GM21723 (cell line): Measurements from ENCODE around the gene ZSWIM8.

Source experiments
- ATAC-seq: cut with Tn5 transposase; IDR thresholded peaks from one replicate; pipeline ENCODE4 v1.9.1; 2021; ENCODE audit warnings: mild to moderate bottlenecking, moderate library complexity; ENCODE audit not compliant: unreplicated experiment

The ZSWIM8 gene

DNA sequence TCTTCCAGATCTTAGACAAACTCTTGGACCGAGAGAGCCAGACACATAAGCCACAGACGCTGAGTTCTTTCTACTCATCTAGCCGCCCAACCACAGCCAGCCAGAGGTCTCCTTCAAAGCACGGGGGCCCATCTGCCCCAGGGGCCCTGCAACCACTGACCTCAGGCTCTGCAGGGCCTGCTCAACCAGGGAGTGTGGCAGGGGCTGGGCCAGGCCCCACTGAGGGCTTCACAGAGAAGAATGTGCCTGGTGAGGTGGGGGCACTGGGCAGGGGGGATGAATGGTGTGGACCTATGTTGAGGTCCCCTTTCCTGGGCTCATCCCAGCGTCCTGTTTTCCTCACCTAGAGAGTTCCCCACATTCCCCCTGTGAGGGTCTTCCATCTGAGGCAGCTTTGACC is 11.4 kb downstream of the ZSWIM8 start:
- ATAC-seq: no peak

DNA sequence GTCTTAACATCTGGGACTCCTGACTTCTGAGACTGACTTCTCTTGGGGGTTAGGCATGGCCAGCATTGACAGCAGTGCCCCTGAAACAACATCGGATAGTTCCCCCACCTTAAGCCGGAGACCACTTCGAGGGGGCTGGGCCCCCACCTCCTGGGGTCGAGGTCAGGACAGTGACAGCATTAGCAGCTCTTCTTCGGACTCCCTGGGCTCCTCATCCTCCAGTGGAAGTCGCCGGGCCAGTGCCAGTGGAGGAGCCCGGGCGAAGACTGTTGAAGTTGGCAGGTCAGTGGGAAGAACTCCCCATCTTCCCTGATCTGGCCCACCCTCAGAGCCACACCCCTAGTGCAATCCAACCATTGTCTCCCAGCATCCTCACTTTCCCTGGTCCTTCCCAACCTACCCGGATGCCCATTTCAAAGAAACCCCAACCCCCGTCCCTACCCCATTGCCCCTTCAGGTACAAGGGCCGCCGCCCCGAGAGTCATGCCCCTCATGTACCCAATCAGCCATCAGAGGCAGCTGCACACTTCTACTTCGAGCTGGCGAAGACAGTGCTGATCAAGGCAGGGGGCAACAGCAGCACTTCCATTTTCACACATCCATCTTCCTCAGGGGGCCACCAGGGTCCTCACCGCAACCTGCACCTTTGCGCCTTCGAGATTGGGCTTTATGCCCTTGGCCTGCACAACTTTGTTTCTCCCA is 12.1 kb downstream of the ZSWIM8 start:
- ATAC-seq: no peak

GRCh38 chr10:73798087-73798486 is 12.7 kb downstream of the ZSWIM8 start:
- no peak for ATAC-seq

DNA sequence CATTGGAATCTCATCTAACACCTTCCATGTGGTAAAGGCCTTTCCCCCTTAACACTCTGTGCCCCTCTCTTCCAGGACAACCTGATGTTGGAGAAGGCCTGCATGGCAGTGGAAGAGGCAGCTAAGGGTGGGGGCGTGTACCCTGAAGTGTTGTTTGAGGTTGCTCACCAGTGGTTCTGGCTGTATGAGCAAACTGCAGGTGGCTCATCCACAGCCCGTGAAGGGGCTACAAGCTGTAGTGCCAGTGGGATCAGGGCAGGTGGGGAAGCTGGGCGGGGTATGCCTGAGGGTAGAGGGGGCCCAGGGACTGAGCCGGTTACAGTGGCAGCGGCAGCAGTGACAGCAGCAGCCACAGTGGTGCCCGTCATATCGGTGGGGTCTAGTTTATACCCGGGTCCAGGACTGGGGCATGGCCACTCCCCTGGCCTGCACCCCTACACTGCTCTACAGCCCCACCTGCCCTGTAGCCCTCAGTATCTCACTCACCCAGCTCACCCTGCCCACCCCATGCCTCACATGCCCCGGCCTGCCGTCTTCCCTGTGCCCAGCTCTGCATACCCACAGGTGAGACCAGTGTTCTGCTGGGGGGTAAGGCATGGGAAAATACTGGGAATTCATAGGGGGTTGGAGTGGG is 13.6 kb downstream of the ZSWIM8 start:
- ATAC-seq: no peak

GRCh38 chr10:73799899-73800559 is 14.6 kb downstream of the ZSWIM8 start:
- no peak for ATAC-seq

- ATAC-seq: no peak
Measured at GRCh38 chr10:73800560-73801252, 15.3 kb downstream of the ZSWIM8 start.

- no peak for ATAC-seq
Measured at GRCh38 chr10:73801253-73801590, 15.8 kb downstream of the ZSWIM8 start.

DNA sequence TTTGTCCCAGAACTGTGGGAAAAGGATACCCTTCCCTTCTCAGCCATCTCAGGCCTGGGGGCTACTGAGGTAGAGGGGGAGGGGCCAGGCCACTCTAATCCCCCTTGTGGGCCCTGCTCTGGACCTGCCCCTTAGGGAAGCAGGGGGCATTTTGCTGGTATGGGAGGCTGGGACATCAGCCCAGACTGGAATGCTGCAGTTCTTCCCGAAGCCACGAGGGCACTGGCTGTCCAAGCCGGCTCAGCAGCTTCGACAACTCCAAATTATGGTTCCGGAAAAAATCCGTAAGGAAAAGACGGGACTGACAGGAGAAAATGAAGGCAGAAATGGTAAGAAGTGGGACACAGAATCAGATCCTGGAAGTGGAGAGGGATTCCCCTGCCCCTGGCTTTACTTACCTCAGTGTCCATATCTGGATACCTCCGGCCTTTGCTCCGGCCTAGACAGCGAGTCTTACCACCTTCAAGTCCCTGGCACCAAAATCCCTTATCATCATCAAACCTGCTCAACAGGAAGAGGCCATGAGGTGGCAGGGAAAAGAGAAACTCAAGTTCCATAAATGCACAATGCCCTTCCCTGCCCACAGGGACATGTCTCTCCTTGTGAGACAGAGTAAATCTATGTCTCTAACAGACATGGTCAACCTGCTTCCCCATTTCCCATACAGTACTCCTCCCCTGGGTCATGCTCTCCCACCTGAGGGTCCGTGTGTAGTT is 17.0 kb downstream of the ZSWIM8 start:
- no peak for ATAC-seq

DNA sequence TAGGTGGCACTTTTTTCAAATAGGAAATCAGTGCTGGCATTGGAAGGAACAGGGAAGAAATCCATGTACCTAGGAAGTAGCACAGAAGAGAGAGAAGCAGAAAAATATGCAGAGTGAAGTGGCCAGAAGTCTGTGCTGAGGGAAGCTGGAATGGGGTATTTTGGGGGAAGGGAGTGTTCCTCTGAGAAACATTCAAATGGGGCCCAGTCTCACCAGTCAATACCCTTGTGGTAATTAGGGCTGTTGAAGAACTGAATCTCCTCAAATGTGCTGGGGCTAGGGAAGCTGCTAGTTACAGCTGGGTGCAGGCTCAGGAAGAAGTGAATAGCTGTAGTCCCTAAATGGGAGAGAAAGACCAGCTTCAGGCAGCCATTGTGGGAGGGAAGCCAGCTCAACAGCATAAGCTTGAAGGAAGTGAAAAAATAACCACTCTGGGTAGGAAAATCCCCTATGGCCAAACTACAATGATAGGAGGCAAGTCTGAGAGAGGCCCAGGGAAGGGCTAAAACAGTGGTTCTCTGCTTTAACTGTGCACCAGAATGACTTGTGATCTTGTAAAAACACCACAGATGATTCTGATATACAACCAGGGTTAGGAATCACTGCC is 18.4 kb downstream of the ZSWIM8 start:
- peak; percentile 67 for ATAC-seq

- ATAC-seq: no peak
Measured at GRCh38 chr10:73806176-73806950, 21.0 kb downstream of the ZSWIM8 start.

GRCh38 chr10:73807471-73807870 is 22.1 kb downstream of the ZSWIM8 start:
- no peak for ATAC-seq

GRCh38 chr10:73808021-73808815 is 22.8 kb downstream of the ZSWIM8 start:
- no peak for ATAC-seq

- ATAC-seq: no peak
Measured at GRCh38 chr10:73809061-73809818, 23.8 kb downstream of the ZSWIM8 start.

- no peak for ATAC-seq
Measured at GRCh38 chr10:73810358-73810734, 24.9 kb downstream of the ZSWIM8 start.

GRCh38 chr10:73810735-73811465 is 25.5 kb downstream of the ZSWIM8 start:
- ATAC-seq: peak; percentile 36

DNA sequence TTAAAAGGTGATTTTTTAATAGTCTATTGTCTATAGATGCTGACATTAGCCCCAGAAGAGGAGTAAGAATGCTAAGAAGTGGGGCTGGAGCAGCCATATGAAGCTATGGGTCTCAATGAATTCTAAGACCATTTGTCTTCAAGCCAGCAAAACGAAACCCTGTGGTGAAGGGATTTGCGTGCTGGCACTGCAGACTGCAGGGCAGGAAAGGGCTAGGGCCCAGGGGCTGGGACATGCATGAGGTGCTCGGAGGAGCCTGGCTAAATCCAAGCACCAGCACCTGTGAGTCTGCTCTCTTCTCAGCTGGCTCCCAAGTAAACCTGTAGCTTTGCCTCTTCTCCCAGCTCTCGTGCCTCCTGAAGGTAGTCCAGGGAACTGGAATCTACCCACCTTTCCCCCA is 27.3 kb downstream of the ZSWIM8 start:
- ATAC-seq: no peak

GRCh38 chr10:73813333-73813732 is 27.9 kb downstream of the ZSWIM8 start:
- ATAC-seq: no peak
